Loucy (cell line): Measurements from ENCODE around the gene SH3BP5L.

Experiments
- H2AFZ ChIP-seq: fragments of 200-600 bp; sonication (generic); 2 replicates; pipeline ENCODE4 v1.6.0; 2016; ENCODE audit warnings: antibody characterized with exemption, mild to moderate bottlenecking, low read length, moderate library complexity
- H3F3A ChIP-seq: fragments of 200-600 bp; 2 replicates; pipeline ENCODE4 v1.6.0; 2016; ENCODE audit warnings: antibody characterized with exemption, low read depth, mild to moderate bottlenecking
- H3K27me3 ChIP-seq: fragments of 200-600 bp; sonication (generic); 2 replicates; pipeline ENCODE4 v1.6.1; 2014; ENCODE audit warnings: low read length, mild to moderate bottlenecking; ENCODE audit not compliant: insufficient read depth, poor library complexity, severe bottlenecking
- H3K36me3 ChIP-seq: fragments of 200-600 bp; sonication (generic); 2 replicates; pipeline ENCODE4 v1.6.1; 2016; ENCODE audit warnings: low read length; ENCODE audit not compliant: insufficient read depth
- H3K4me1 ChIP-seq: fragments of 200-600 bp; sonication (generic); 2 replicates; pipeline ENCODE4 v1.5.1; 2014; ENCODE audit warnings: low read length, mild to moderate bottlenecking; ENCODE audit not compliant: insufficient read depth, poor library complexity, severe bottlenecking
- H3K4me2 ChIP-seq: fragments of 200-600 bp; sonication (generic); 2 replicates; pipeline ENCODE4 v1.6.0; 2014; ENCODE audit warnings: antibody characterized with exemption, low read length, low read depth, mild to moderate bottlenecking; ENCODE audit not compliant: poor library complexity, severe bottlenecking
- H3K4me3 ChIP-seq: fragments of 200-600 bp; sonication (generic); 2 replicates; pipeline ENCODE4 v1.5.1; 2014; ENCODE audit warnings: low read length, mild to moderate bottlenecking, mixed read lengths; ENCODE audit not compliant: poor library complexity, severe bottlenecking
- H3K79me2 ChIP-seq: fragments of 200-600 bp; sonication (generic); 2 replicates; pipeline ENCODE4 v1.6.1; 2014; ENCODE audit warnings: low read length; ENCODE audit not compliant: insufficient read depth
- H3K9ac ChIP-seq: fragments of 200-600 bp; sonication (generic); 2 replicates; pipeline ENCODE4 v1.6.0; 2014; ENCODE audit warnings: mild to moderate bottlenecking, low read depth, low read length, moderate library complexity; ENCODE audit not compliant: poor library complexity, severe bottlenecking
- H3K9me2 ChIP-seq: fragments of 200-600 bp; sonication (generic); replicated peaks from 2 replicates; pipeline ENCODE4 v1.6.1; 2016; ENCODE audit warnings: low read depth, low read length, mixed read lengths
- H3K9me3 ChIP-seq: fragments of 200-600 bp; sonication (generic); 2 replicates; pipeline ENCODE4 v1.6.1; 2014; ENCODE audit warnings: mild to moderate bottlenecking, antibody characterized with exemption, low read length, low read depth; ENCODE audit not compliant: insufficient read depth
- H4K20me1 ChIP-seq: fragments of 200-600 bp; sonication (generic); 2 replicates; pipeline ENCODE4 v1.6.0; 2014; ENCODE audit warnings: antibody characterized with exemption, low read length, mild to moderate bottlenecking; ENCODE audit not compliant: insufficient read depth, poor library complexity, severe bottlenecking
- CTCF ChIP-seq: fragments of 200-600 bp; sonication (generic); conservative IDR thresholded peaks from 2 replicates; pipeline ENCODE4 v1.5.1; 2014; ENCODE audit warnings: mild to moderate bottlenecking, antibody characterized with exemption, low read length
- EZH2phosphoT487 ChIP-seq: fragments of 200-600 bp; IDR thresholded peaks from 2 replicates; pipeline ENCODE4 v1.6.1; 2018; ENCODE audit warnings: antibody characterized with exemption, mild to moderate bottlenecking, moderate library complexity, borderline replicate concordance

Gene SH3BP5L

DNA sequence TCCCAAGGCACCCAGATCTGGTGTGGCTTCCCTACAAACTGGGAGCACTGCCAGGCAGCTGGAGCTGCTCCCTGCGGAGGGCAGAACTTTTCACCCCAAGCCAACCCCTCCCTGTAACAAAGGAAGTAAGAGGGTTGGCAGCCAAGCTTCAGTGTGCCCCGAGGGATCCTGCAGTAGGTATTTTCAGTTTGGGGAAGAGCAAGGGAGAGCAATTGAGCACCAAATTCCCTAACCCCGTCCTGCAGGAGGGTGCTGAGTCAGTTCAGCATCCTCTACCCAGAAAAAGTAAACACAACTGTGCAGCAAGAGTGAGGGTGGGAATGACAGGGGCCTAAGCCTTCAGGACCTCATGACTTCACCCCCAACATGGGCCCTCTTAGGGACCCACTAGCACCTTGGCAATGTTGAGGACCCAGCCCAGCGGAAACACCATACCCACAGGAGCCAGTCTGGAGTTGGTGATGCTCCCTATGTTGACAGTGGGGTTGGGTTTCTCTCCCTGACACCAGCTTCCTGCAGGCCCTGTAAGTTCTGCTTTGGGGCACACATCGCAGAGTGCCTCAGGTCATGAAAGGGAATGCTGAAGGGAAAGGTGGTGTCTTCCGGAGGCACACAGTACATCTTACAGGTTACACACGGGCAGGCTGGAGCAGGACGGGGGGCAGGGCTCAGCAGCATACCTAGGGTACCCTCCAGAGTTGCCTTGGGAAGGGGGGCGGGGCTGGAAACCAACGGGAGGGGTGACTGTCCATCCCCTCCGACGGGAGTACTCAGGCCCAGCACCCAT is 14.8 kb downstream of the SH3BP5L start:
- Histone ChIP-seq H3K27me3 (no peaks in the 10 kb centered on the region), H3K79me2 (no peaks in the 10 kb centered on the region), H3K4me1 (no peaks in the 10 kb centered on the region), H3K36me3 (peaks cover 27% of the 10 kb centered on the region; the same call in 1 of the 2 replicates), H3K4me2 (no peak overlapping the region), H3F3A (no peaks in the 10 kb centered on the region), H3K9me3 (no peaks in the 10 kb centered on the region), H3K9me2 (no peaks in the 10 kb centered on the region), H2AFZ (no peak overlapping the region), H3K4me3 (no peak overlapping the region), H3K9ac (no peak overlapping the region), H4K20me1 (no peaks in the 10 kb centered on the region)
- TF ChIP-seq CTCF (no peak), EZH2phosphoT487 (no peak)

DNA sequence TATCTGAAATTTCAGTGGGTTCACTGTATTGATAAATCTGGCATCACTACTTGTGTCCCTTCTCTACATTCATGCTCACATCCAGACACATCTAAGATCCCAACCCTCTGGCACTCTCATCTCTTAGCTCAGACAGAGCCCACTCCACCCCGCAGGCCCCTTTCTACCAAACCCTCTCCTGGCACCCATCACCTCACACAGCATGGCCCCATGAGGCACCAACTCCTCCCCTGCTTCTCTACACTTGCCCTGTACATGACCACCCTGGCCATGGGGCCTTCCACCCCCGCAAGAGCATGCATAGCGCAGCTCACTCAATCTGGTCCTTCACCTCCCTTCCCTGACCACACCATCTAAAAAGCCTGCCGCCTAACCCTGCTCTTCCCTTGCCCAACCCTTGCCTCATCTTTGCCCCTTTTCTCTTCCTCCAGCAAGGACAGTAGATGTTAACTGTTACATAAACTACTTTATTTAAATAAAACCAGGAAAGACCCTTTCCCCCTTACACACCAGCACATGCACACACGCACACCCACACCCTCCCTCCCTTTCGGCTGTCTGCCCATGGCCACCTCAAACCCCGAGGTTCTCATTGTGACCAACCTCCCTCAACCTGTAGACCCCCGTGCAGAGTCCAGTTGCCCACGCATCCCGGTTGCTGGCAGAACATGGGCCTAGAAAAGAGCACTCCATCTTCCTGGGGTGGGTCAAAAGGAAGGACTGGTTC is 15.6 kb downstream of the SH3BP5L start:
- no peak for TF ChIP-seq EZH2phosphoT487
- no peak for TF ChIP-seq CTCF
- Histone ChIP-seq H3K36me3 (peaks cover 27% of the 10 kb centered on the region; the same call in 1 of the 2 replicates), H3K9me3 (no peaks in the 10 kb centered on the region), H3K9ac (no peak overlapping the region), H3K79me2 (no peaks in the 10 kb centered on the region), H3K27me3 (no peaks in the 10 kb centered on the region), H3F3A (no peaks in the 10 kb centered on the region), H3K4me2 (no peak overlapping the region), H3K4me3 (no peak overlapping the region), H3K9me2 (no peaks in the 10 kb centered on the region), H3K4me1 (no peaks in the 10 kb centered on the region), H4K20me1 (no peaks in the 10 kb centered on the region), H2AFZ (no peak overlapping the region)

- Histone ChIP-seq H3K4me3 (no peak overlapping the region), H4K20me1 (no peaks in the 10 kb centered on the region)
Observed at GRCh38 chr1:248808876-248809275, 16.8 kb downstream of the SH3BP5L start.

More at GRCh38 chr1:248808876-248809275, 16.8 kb downstream of the SH3BP5L start:
- peaks cover 17% of the 10 kb centered on the region; the same call in 1 of the 2 replicates for H3K36me3 ChIP-seq
- H3K4me2 ChIP-seq: no peak overlapping the region
- H3K9me2 ChIP-seq: no peaks in the 10 kb centered on the region
- no peaks in the 10 kb centered on the region for H3K27me3 ChIP-seq
- H3K9me3 ChIP-seq: no peaks in the 10 kb centered on the region
- no peaks in the 10 kb centered on the region for H3K4me1 ChIP-seq
- no peaks in the 10 kb centered on the region for H3K79me2 ChIP-seq
- no peak for TF ChIP-seq EZH2phosphoT487
- no peak for TF ChIP-seq CTCF
- H3K9ac ChIP-seq: no peak overlapping the region
- H2AFZ ChIP-seq: no peak overlapping the region
- no peaks in the 10 kb centered on the region for H3F3A ChIP-seq
